Fibroblast of lung (primary cell): Measurements from ENCODE around the gene CREBL2.

ENCODE experiments used
- EZH2 ChIP-seq: IDR thresholded peaks from 2 replicates; pipeline ENCODE4 v1.5.1; 2012; ENCODE audit warnings: low read length, control low read depth, mild to moderate bottlenecking; ENCODE audit errors: missing control alignments
- TF ChIP-seq, protein P1 (sequence below), 2 donors: IDR thresholded peaks in 1 of 2; conservative IDR thresholded peaks in 1 of 2; 1 replicate in 1 of 2; 2 replicates in 1 of 2; pipeline ENCODE4 v1.5.1; 2011 to 2012; ENCODE audit warnings: low read length in 2 of 2, control low read depth in 1 of 2, inconsistent platforms in 1 of 2, low read depth in 1 of 2, mild to moderate bottlenecking in 1 of 2

DNA sequence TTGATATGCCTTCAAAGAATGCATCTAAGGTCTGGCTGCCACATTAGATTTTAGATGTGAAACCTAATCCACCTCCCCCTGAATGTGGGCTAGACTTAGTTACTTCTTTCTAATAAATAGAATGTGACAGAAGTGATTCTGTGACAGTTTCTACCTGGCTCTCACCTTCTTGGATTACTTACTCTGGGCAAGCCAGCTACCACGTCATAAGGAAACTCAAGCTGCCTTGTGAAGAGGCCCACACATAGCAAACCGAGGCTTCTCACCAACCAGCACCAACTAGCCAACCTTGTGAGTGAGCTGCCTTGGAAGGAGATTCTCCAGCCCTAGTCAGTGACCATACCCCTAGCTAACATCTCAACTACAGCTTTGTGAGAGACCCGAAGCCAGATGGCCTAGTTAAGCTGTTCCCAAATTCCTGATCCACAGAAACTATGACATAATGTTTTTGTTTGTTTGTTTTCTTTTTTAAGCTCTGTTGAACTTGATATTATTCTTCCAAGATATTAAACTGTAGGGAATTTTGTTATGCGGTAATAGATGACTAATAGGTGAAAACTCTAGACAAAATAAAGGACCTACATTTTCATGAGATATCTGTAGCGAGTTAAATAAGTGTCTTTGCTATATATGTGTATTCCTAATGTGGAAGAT, 78.1 kb downstream of the CREBL2 start:
- TF ChIP-seq, protein P1, sequence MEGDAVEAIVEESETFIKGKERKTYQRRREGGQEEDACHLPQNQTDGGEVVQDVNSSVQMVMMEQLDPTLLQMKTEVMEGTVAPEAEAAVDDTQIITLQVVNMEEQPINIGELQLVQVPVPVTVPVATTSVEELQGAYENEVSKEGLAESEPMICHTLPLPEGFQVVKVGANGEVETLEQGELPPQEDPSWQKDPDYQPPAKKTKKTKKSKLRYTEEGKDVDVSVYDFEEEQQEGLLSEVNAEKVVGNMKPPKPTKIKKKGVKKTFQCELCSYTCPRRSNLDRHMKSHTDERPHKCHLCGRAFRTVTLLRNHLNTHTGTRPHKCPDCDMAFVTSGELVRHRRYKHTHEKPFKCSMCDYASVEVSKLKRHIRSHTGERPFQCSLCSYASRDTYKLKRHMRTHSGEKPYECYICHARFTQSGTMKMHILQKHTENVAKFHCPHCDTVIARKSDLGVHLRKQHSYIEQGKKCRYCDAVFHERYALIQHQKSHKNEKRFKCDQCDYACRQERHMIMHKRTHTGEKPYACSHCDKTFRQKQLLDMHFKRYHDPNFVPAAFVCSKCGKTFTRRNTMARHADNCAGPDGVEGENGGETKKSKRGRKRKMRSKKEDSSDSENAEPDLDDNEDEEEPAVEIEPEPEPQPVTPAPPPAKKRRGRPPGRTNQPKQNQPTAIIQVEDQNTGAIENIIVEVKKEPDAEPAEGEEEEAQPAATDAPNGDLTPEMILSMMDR (conservative IDR thresholded peaks at IDR 0.05 in 1 of 2, IDR thresholded peaks at IDR 0.05 in 1 of 2; ENCODE audit: low read depth in 1 of 2, low read length in 2 of 2) = no peak
- no peak for TF ChIP-seq EZH2
